HG02943 (cell line): ENCODE measurements around the gene SLMAP.
A peak's percentile ranks its signal among the peaks of the same experiment; 100 is the strongest.

Experiments
- ATAC-seq: cut with Tn5 transposase; IDR thresholded peaks from one replicate; pipeline ENCODE4 v1.9.1; 2021; ENCODE audit warnings: mild to moderate bottlenecking, low read depth, moderate library complexity; ENCODE audit not compliant: unreplicated experiment

SLMAP gene

DNA sequence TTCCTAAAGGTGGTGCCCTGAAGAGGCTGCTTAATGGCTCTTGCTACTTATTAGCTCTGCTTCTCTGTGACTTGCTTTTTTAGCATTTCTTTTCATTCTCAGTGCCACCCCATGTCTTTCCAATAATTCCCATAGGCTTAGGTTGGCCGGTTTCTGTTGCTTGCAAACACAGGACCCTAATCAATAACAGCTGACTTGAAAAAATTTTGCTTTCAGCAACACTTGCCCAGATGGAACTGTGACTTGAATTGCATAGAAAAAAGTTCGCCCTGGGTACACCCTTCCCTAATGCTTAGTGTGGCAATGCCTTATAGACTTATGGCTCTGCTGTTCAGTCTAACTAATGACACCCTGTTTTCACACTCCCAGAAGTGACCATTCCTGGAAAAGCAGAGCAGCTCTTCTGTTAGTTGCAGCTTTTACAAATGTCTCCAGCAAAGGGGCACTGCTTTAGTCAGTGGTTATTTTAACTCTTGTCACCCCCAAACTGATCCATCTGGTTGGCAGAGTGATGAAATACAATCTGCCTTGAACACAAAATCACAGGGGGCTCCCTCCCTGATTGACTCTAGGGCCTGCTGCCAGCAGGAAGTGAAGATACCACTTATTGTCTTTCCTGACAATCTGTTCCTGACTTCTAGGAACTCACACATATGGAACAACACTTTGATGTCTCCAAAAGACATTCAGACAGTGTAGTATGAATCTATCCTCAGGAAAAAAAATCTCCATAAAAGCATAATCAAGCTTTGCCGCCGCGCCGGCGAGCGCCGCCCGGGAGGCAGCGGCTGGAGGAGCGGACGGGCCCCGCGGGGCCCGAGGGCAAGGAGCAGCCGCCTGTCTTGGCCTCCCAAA, 9.7 kb upstream of the SLMAP start:
- no peak for ATAC-seq

DNA sequence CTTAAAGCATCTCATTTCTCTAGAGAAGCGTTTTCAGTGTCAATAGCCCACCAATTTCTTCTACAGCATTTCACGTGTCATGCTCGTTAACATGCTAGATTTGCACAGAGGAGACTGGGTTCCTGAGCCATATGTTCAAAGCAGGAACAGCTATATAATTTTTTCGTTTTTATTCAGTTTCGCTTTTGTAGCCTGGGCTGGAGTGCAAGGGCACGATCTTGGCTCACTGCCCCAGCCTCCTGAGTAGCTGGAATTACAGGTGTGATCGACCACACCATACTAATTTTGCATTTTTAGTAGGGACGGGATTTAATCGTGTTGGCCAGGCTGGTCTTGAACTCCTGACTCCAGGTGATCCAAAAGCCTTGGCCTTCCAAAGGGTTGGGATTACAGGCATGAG, 6.6 kb upstream of the SLMAP start:
- ATAC-seq: no peak

DNA sequence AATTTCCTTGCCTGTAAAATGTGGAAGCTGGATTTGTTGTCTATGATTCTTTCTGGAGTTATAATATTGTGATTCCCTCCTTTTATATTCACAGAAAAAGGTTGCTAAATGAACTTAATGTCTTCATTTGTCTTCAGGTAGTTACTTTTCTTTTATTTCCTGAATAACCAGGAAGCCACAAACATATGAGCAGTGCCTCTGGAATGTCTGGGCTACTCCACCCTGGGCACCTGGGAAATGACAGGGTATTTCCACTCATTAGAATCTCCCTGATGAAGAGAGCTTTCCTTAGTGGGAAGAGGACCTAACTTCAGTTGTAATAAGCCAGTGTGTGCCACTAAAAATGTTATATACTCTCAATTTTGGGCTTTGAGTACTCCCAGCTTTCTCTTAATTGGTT, 3.8 kb upstream of the SLMAP start:
- no peak for ATAC-seq

- no peak for ATAC-seq
Measured at GRCh38 chr3:57753016-57753415, 3.1 kb upstream of the SLMAP start.

GRCh38 chr3:57755368-57755675, 787 bp upstream of the SLMAP start:
- ATAC-seq: no peak

- ATAC-seq: peak; percentile 16
Measured at GRCh38 chr3:57756528-57757401, 656 bp downstream of the SLMAP start.

DNA sequence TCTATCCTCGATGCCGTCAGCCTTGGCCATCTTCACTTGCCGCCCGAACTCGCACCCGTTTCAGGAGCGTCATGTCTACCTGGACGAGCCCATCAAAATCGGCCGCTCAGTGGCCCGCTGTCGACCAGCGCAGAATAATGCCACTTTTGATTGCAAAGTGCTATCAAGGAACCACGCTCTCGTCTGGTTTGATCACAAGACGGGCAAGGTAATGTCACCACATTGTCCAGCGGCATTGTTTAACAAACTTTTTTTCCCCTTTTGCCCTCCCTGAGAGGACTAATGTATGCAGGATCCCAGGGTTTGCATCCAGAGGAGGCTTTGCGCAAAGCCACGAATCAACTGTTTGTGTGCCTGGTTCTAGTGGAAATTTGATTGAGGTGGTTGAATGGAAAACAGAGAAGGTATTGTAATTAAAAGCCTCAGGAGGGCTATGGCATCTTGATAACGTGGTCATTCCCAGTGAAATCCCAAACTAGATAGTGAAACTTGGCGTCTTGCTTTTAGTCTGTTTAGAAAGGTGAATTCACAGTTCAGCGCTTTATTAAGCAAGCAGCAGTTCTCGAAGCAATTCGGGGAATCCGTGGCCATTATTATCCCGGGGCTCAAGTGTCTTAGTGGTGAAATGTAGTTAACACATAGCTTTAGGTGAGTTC, 1.7 kb downstream of the SLMAP start:
- no peak for ATAC-seq

DNA sequence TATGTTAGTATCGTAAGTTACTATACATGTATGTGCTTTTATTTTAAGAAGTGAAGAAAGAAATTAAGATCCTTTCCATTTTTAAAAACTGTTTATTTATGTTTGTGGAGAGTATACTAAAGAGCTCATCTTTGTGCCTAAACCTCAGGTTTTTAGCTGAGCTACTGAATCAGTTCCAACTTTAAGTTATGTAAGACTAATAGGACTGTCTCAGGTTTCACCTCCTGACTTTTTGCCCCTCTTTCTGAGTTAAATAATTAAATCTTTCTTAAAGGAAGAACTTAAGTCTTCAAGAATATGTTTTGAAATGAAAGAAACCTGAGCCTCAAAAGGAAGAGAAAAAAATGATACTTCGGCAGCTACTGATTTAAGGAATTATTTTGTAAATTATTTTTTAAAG, 2.6 kb downstream of the SLMAP start:
- no peak for ATAC-seq

DNA sequence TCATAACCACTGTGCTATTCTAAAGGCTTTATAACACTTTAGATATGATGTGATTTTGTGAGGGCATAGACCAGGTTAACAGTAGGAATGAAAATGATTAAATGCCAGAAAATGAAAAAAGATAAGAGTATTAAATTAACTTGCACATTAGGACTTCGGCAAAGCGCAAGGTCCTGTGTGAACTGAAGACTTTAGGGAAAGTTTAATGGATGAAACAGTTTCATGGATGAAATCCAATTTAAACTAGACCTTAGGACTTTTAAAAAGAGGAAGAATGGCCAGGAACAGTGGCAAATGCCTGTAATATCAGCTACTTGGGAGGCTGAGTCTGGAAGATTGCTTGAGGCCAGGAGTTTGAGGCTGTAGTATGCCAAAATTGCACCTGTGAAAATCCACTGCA, 8.7 kb downstream of the SLMAP start:
- ATAC-seq: no peak

DNA sequence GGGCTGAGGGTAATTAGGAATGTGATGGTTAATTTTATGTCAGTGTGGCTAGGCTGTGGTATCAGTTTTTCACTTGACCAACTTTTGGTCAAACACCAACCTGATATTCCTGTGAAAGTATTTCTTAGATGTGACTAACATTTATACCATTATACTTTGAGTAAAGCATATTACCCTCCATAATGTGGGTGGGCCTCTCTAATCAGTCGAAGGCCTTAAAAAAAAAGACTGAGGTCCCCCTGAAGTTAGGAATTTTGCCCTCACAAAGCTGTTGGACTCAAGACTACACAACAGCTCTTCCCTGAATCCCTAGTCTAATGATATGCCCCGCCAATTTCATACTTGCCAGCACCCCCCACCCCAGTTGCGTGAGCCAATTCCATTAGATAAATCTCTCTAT, 12.5 kb downstream of the SLMAP start:
- no peak for ATAC-seq

- no peak for ATAC-seq
Measured at GRCh38 chr3:57770009-57770827, 14.1 kb downstream of the SLMAP start.

- no peak for ATAC-seq
Measured at GRCh38 chr3:57772251-57772650, 16.1 kb downstream of the SLMAP start.

- no peak for ATAC-seq
Measured at GRCh38 chr3:57777774-57778173, 21.7 kb downstream of the SLMAP start.

DNA sequence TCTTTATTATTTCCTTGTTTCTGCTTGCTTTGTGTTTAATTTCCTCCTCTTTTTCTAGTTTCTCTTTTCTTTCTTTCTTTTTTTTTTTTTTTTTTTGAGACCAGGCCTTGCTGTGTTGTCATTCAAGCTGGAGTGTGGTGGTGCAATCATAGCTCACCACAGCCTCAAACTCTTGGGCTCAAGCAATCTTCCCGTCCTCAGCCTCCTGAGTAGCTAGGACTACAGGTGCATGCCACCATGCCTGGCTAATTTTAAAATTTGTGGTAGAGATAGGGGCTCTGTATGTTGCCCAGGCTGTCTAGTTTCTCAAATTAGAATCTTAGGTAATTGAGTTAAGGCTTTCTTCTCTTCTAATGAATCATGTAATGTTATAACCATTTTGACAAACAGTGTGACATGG, 22.4 kb downstream of the SLMAP start:
- ATAC-seq: no peak

DNA sequence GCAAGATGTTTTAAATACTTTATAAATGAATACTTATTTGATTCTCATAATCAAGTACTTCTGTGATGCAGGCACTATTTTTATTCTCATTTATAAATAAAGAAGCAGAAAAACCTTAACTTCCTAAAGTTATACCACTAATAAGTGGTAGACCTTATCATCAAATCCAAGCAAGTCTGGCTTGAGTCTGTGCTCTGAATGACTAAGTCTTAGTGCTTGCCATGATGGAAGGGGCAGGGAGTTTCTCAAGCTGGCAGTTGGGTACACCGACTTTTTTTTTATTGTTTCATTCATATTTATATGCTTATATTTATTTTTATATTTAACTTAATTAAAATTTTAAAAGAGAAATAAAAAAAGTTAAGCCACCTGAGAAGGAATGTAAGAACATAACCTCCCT, 23.6 kb downstream of the SLMAP start:
- no peak for ATAC-seq

- no peak for ATAC-seq
Measured at GRCh38 chr3:57783186-57784088, 27.3 kb downstream of the SLMAP start.

DNA sequence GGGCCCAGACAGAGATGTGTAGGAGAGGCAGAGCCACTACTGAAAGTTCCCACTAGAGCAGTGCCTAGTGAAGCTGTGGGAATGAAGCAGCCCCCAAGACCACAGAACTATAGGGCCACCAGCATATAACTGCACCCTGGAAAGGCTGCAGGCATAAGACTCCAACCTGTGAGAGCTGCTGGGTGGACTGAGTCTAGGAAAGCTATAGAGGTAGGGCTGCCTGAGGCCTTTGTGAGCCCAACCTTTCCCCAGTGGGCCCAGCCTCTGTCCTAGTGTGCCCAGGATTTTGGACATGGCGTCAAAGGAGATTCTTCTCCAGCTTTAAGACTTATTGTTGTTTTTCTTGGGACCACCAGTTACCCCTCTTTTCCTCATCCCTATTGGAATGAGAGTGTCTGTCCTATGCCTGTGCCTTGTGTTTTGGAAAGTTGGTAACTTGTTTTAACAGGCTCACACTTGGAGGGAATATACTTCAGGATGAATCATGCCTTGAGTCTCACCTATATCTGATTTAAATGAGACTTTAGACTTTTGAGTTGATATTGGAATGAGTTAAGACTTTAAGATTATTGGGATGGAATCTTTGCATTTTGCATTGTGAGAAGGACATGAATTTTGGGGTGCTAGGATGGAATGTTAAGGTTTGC, 28.1 kb downstream of the SLMAP start:
- no peak for ATAC-seq

- ATAC-seq: no peak
Measured at GRCh38 chr3:57785446-57785845, 29.3 kb downstream of the SLMAP start.
